CD4-positive, alpha-beta T cell (primary cell): ENCODE measurements around the gene SNTG2. TPM values are rescaled to one million over a fixed set of nuclear protein-coding genes. Genes with fewer than 3 reads are reported as not detected.

ENCODE experiments used
- ATAC-seq: fragments of 200-7000 bp; cut with Tn5 transposase; one replicate; pipeline ENCODE4 v1.10.0; 2022; ENCODE audit warnings: mild to moderate bottlenecking; ENCODE audit not compliant: poor library complexity
- CTCF ChIA-PET: fragments of 350-600 bp; sonication (Branson Sonifier 250); formaldehyde crosslinking; loops from one replicate; lab custom pipeline; 2021; ENCODE audit warnings: antibody characterized with exemption, inconsistent platforms; lab: Charles Lee
- POLR2A ChIA-PET: fragments of 350-600 bp; sonication (Branson Sonifier 250); formaldehyde crosslinking; loops from one replicate; lab custom pipeline; 2021; ENCODE audit warnings: antibody characterized with exemption, inconsistent platforms; lab: Charles Lee
- DNase-seq, 14 experiments: peaks; one replicate each; pipeline ENCODE4 v3.0.0-alpha.2; 2013 to 2020; ENCODE audit warnings: mixed read lengths in 2 of 14
- H3K27ac ChIP-seq, 2 donors: one replicate each; pipeline versions ENCODE4 v1.5.1 to v1.7.0; 2013; ENCODE audit warnings: low read length in 2 of 2, low read depth in 1 of 2, mild to moderate bottlenecking in 1 of 2
- H3K27me3 ChIP-seq, 2 experiments: 1 replicate in 1 of 2; 2 replicates in 1 of 2; pipeline versions ENCODE4 v1.6.1 to v1.7.0; 2013; ENCODE audit warnings: low read length in 2 of 2, control low read depth in 1 of 2, mild to moderate bottlenecking in 1 of 2, moderate library complexity in 1 of 2; ENCODE audit not compliant: insufficient read depth in 2 of 2, control insufficient read depth in 1 of 2
- H3K36me3 ChIP-seq: one replicate; pipeline ENCODE4 v1.6.1; 2013; ENCODE audit warnings: low read length, control low read depth; ENCODE audit not compliant: insufficient read depth
- H3K4me1 ChIP-seq: one replicate; pipeline ENCODE4 v1.6.1; 2013; ENCODE audit warnings: low read length, control low read depth; ENCODE audit not compliant: insufficient read depth
- H3K4me3 ChIP-seq: one replicate; pipeline ENCODE4 v1.5.1; 2013; ENCODE audit warnings: mild to moderate bottlenecking, low read length, moderate library complexity
- H3K9me3 ChIP-seq, 2 experiments: 1 replicate in 1 of 2; 2 replicates in 1 of 2; pipeline versions ENCODE4 v1.6.1 to v1.7.0; 2013; ENCODE audit warnings: low read length in 2 of 2, mild to moderate bottlenecking in 2 of 2, control low read depth in 1 of 2, moderate library complexity in 1 of 2; ENCODE audit not compliant: control insufficient read depth in 1 of 2, insufficient read depth in 1 of 2
- H3K27ac Mint-ChIP-seq: one replicate; pipeline ENCODE4 v1.8.0; 2020; ENCODE audit warnings: mixed read lengths
- H3K27me3 Mint-ChIP-seq: one replicate; pipeline ENCODE4 v1.8.0; 2021; ENCODE audit warnings: mixed read lengths
- H3K36me3 Mint-ChIP-seq: one replicate; pipeline ENCODE4 v1.8.0; 2021; ENCODE audit warnings: low read depth, mixed read lengths
- H3K4me1 Mint-ChIP-seq: one replicate; pipeline ENCODE4 v1.8.0; 2021; ENCODE audit warnings: low read depth, mixed read lengths
- H3K4me3 Mint-ChIP-seq: one replicate; pipeline ENCODE4 v1.8.0; 2020; ENCODE audit warnings: mild to moderate bottlenecking, mixed read lengths
- H3K9me3 Mint-ChIP-seq: one replicate; pipeline ENCODE4 v1.8.0; 2020; ENCODE audit warnings: mixed read lengths
- CTCF ChIP-seq: fragments of 200-600 bp; IDR thresholded peaks from one replicate; pipeline ENCODE4 v1.8.0; 2022; ENCODE audit warnings: antibody characterized with exemption, mild to moderate bottlenecking
- intact Hi-C, 2 experiments: fragments of 100-400 bp; cut with DNase I in 1 of 2; cut with micrococcal nuclease in 1 of 2; formaldehyde crosslinking; loops; one replicate each; pipeline versions ENCODE4 v1.15.1 to v1.9.0; 2023 to 2025; cut with DNase I, micrococcal nuclease
- total RNA-seq, 174 experiments: library from RNA in 2 of 174; stranded (reverse) in 2 of 174; gene quantifications; one replicate each; pipeline ENCODE4 v1.2.3 and lab custom pipeline; 2021 to 2026

Gene SNTG2
- total RNA-seq, 2 experiments from 2014 or later, result 1.1 to 1.5 TPM

- Histone ChIP-seq H3K4me1 (no peaks in the 10 kb centered on the region), H3K27ac (no peak overlapping the region), H3K9me3 (peaks cover 0 to 6% of the 10 kb centered on the region in 2 experiments), H3K36me3 (no peaks in the 10 kb centered on the region), H3K4me3 (no peak overlapping the region), H3K27me3 (no peaks in the 10 kb centered on the region)
- H3K27me3 Mint-ChIP-seq, result no peaks in the 10 kb centered on the region
- no peak overlapping the region for H3K27ac Mint-ChIP-seq
- no peaks in the 10 kb centered on the region for H3K4me1 Mint-ChIP-seq
- no peak for TF ChIP-seq CTCF
- H3K9me3 Mint-ChIP-seq, result no peaks in the 10 kb centered on the region
- no peaks in the 10 kb centered on the region for H3K36me3 Mint-ChIP-seq
- ATAC-seq (no peak), DNase-seq (no peak)
- CTCF ChIA-PET, result no interaction called here
- POLR2A ChIA-PET, result no interaction called here
- intact Hi-C loops, result no loop called here
- no peak overlapping the region for H3K4me3 Mint-ChIP-seq
Observed at GRCh38 chr2:1147873-1148612, 197.4 kb downstream of the SNTG2 start.

GRCh38 chr2:1150724-1151511 is 200.3 kb downstream of the SNTG2 start:
- ATAC-seq (no peak), DNase-seq (no peak)
- Mint-ChIP-seq H3K27me3 (no peaks in the 10 kb centered on the region), H3K9me3 (no peaks in the 10 kb centered on the region), H3K4me1 (no peaks in the 10 kb centered on the region), H3K4me3 (no peak overlapping the region), H3K36me3 (no peaks in the 10 kb centered on the region), H3K27ac (no peak overlapping the region)
- CTCF ChIA-PET, result no interaction called here
- Histone ChIP-seq H3K4me3 (no peak overlapping the region), H3K4me1 (peaks cover 5% of the 10 kb centered on the region), H3K27me3 (no peaks in the 10 kb centered on the region), H3K9me3 (no peaks in the 10 kb centered on the region), H3K36me3 (no peaks in the 10 kb centered on the region), H3K27ac (no peak overlapping the region)
- TF ChIP-seq CTCF, result no peak
- POLR2A ChIA-PET, result no interaction called here
- intact Hi-C loops, result no loop called here

- no peaks in the 10 kb centered on the region for H3K27me3 ChIP-seq
- H3K27ac Mint-ChIP-seq, result no peak overlapping the region
- ChIA-PET POLR2A (no interaction called here), CTCF (no interaction called here)
- no peak overlapping the region for H3K4me3 ChIP-seq
- no peaks in the 10 kb centered on the region for H3K36me3 ChIP-seq
- no peaks in the 10 kb centered on the region for H3K27me3 Mint-ChIP-seq
- H3K9me3 Mint-ChIP-seq, result no peaks in the 10 kb centered on the region
- no peak overlapping the region for H3K27ac ChIP-seq
- DNase-seq, result no peak
- H3K9me3 ChIP-seq, result no peaks in the 10 kb centered on the region
- H3K36me3 Mint-ChIP-seq, result no peaks in the 10 kb centered on the region
- ATAC-seq, result no peak
- intact Hi-C loops, result no loop called here
- no peaks in the 10 kb centered on the region for H3K4me1 Mint-ChIP-seq
- no peak for TF ChIP-seq CTCF
- H3K4me1 ChIP-seq, result peaks cover 5% of the 10 kb centered on the region
- no peak overlapping the region for H3K4me3 Mint-ChIP-seq
Observed at GRCh38 chr2:1152375-1152774, 201.7 kb downstream of the SNTG2 start.
